ENCODE data around the gene ZSWIM5.
"Not testable (repeated sequence)": the region's sequence is repeated elsewhere in the genome, so short reads cannot be mapped to it uniquely, and the experiment has no call there.

Gene ZSWIM5

GRCh38 chr1:45003741-45004140, 202.7 kb downstream of the ZSWIM5 start:
- no peak for DNase-seq (ENCODE audit: low spot score)

GRCh38 chr1:45002650-45003645, 203.5 kb downstream of the ZSWIM5 start:
- no peak for DNase-seq (ENCODE audit: low spot score)

- DNase-seq (ENCODE audit: low spot score), result not testable (repeated sequence)
Measured at GRCh38 chr1:45001576-45001975, 204.8 kb downstream of the ZSWIM5 start.

- no peak for DNase-seq (ENCODE audit: low spot score)
Measured at GRCh38 chr1:45001011-45001481, 205.4 kb downstream of the ZSWIM5 start.

- DNase-seq (ENCODE audit: low spot score), result no peak
Measured at GRCh38 chr1:44999232-44999631, 207.2 kb downstream of the ZSWIM5 start.

- no peak for DNase-seq (ENCODE audit: low spot score)
Measured at GRCh38 chr1:44995467-44996238, 210.8 kb downstream of the ZSWIM5 start.

- no peak for DNase-seq (ENCODE audit: low spot score)
Measured at GRCh38 chr1:44994309-44994898, 212.0 kb downstream of the ZSWIM5 start.

GRCh38 chr1:44988531-44989156, 217.8 kb downstream of the ZSWIM5 start:
- no peak for DNase-seq (ENCODE audit: low spot score)

- DNase-seq (ENCODE audit: low spot score), result no peak
Measured at GRCh38 chr1:44985747-44986359, 220.6 kb downstream of the ZSWIM5 start.

GRCh38 chr1:44977372-44977771, 229.0 kb downstream of the ZSWIM5 start:
- not testable (repeated sequence) for DNase-seq (ENCODE audit: low spot score)

- DNase-seq (ENCODE audit: low spot score), result no peak
Measured at GRCh38 chr1:44976252-44976651, 230.2 kb downstream of the ZSWIM5 start.

GRCh38 chr1:44973645-44974044, 232.8 kb downstream of the ZSWIM5 start:
- no peak for DNase-seq (ENCODE audit: low spot score)

GRCh38 chr1:44970317-44970716, 236.1 kb downstream of the ZSWIM5 start:
- no peak for DNase-seq (ENCODE audit: low spot score)
